Thyroid gland (tissue), 4 donors: ENCODE results near the gene SYNPO2. TPM values are rescaled to one million over a fixed set of nuclear protein-coding genes. Genes with fewer than 3 reads are reported as not detected.
A peak's percentile ranks its signal among the peaks of the same experiment; 100 is the strongest.

ENCODE experiments used
- DNase-seq, 2 donors: peaks; one replicate each; pipeline ENCODE4 v3.0.0-alpha.2; 2019
- H3K27ac ChIP-seq, 3 donors: fragments of 200-600 bp; sonication (generic); 1 replicate in 2 of 3; 2 replicates in 1 of 3; pipeline ENCODE4 v1.5.1; 2016 to 2019; ENCODE audit warnings: mild to moderate bottlenecking in 1 of 3, moderate library complexity in 1 of 3
- H3K27me3 ChIP-seq: fragments of 200-600 bp; sonication (generic); one replicate; pipeline ENCODE4 v1.5.1; 2019
- H3K36me3 ChIP-seq, 2 donors: fragments of 200-600 bp; sonication (generic); one replicate each; pipeline ENCODE4 v1.5.1; 2016 to 2019
- H3K4me1 ChIP-seq, 2 donors: fragments of 200-600 bp; sonication (generic); one replicate each; pipeline ENCODE4 v1.5.1; 2017 to 2019
- H3K4me3 ChIP-seq, 3 donors: fragments of 200-600 bp; sonication (generic); replicated peaks in 1 of 3; 1 replicate in 2 of 3; 2 replicates in 1 of 3; pipeline ENCODE4 v1.5.1; 2016; ENCODE audit warnings: mild to moderate bottlenecking in 1 of 3
- H3K9me3 ChIP-seq: fragments of 200-600 bp; sonication (generic); one replicate; pipeline ENCODE4 v1.5.1; 2017
- CTCF ChIP-seq, 6 experiments: fragments of 200-600 bp in 3 of 6; fragments of 450-650 bp in 3 of 6; sonication (generic) in 3 of 6; IDR thresholded peaks; one replicate each; pipeline ENCODE4 v1.5.1; 2016 to 2019; ENCODE audit warnings: antibody characterized with exemption in 6 of 6, mild to moderate bottlenecking in 2 of 6, inconsistent platforms in 1 of 6, moderate library complexity in 1 of 6
- POLR2A ChIP-seq, 2 donors: fragments of 450-650 bp; IDR thresholded peaks; one replicate each; pipeline ENCODE4 v1.6.1; 2017; ENCODE audit warnings: antibody characterized with exemption in 2 of 2, mild to moderate bottlenecking in 2 of 2, moderate library complexity in 1 of 2
- WGBS, 2 donors: methylation state at CpG; one replicate each; pipeline ENCODE4 v1.1.5; 2017; 5-methylcytosine and 5-hydroxymethylcytosine counted together
- intact Hi-C: fragments of 100-400 bp; cut with DNase I; formaldehyde crosslinking; loops from one replicate; pipeline ENCODE4 v1.15.1; 2023
- total RNA-seq, 4 donors: library from RNA; depleted of rRNA; stranded (reverse); fragments of >200 nt; gene quantifications; one replicate each; pipeline ENCODE4 v1.2.3, GENCODE V29; 2016

SYNPO2 gene
- total RNA-seq, 4 donors from 2014 or later = 11.4 to 37.8 (median 23.8) TPM

- Histone ChIP-seq H3K4me1 (no peaks in the 10 kb centered on the region), H3K27ac (no peak overlapping the region), H3K9me3 (no peaks in the 10 kb centered on the region), H3K4me3 (no peak overlapping the region), H3K36me3 (no peaks in the 10 kb centered on the region), H3K27me3 (no peaks in the 10 kb centered on the region)
- no peak for DNase-seq
- 75 to 77% methylated on average over 3 of the region's 3 CpGs for WGBS, 2 donors
- intact Hi-C loops = no loop called here
- TF ChIP-seq POLR2A (IDR thresholded peaks at IDR 0.05) (no peak), CTCF (IDR thresholded peaks at IDR 0.05) (no peak)
Observed at GRCh38 chr4:119068529-119068962, 179.9 kb downstream of the SYNPO2 start.

GRCh38 chr4:119070301-119070700 lies 181.6 kb downstream of the SYNPO2 start:
- no peak for TF ChIP-seq CTCF (IDR thresholded peaks at IDR 0.05)
- TF ChIP-seq POLR2A (IDR thresholded peaks at IDR 0.05) = no peak
- WGBS, 2 donors = 47 to 58% methylated on average over 4 of the region's 4 CpGs

GRCh38 chr4:119080721-119081541 lies 192.3 kb downstream of the SYNPO2 start:
- Histone ChIP-seq H3K36me3 (no peaks in the 10 kb centered on the region), H3K4me1 (no peaks in the 10 kb centered on the region), H3K27me3 (no peaks in the 10 kb centered on the region), H3K9me3 (no peaks in the 10 kb centered on the region), H3K27ac (no peak overlapping the region), H3K4me3 (no peak overlapping the region)
- intact Hi-C loops = no loop called here
- DNase-seq = no peak
- TF ChIP-seq CTCF (IDR thresholded peaks at IDR 0.05) (no peak), POLR2A (IDR thresholded peaks at IDR 0.05) (no peak)
- WGBS, 2 donors = 76 to 78% methylated on average over 2 of the region's 2 CpGs

More at GRCh38 chr4:119070301-119070700, 181.6 kb downstream of the SYNPO2 start:
- H3K36me3 ChIP-seq = no peaks in the 10 kb centered on the region
- no peaks in the 10 kb centered on the region for H3K27me3 ChIP-seq
- H3K4me3 ChIP-seq = no peak overlapping the region
- H3K4me1 ChIP-seq = no peaks in the 10 kb centered on the region
- H3K27ac ChIP-seq = no peak overlapping the region
- intact Hi-C loops = no loop called here
- H3K9me3 ChIP-seq = no peaks in the 10 kb centered on the region
- no peak for DNase-seq

- Histone ChIP-seq H3K27ac (no peak overlapping the region), H3K36me3 (no peaks in the 10 kb centered on the region), H3K9me3 (no peaks in the 10 kb centered on the region), H3K27me3 (no peaks in the 10 kb centered on the region), H3K4me1 (no peaks in the 10 kb centered on the region), H3K4me3 (no peak overlapping the region)
- no peak for DNase-seq
- intact Hi-C loops = no loop called here
- no peak for TF ChIP-seq POLR2A (IDR thresholded peaks at IDR 0.05)
- WGBS, 2 donors = 68 to 74% methylated on average over 1 of the region's 1 CpG
Observed at GRCh38 chr4:119081542-119081859, 192.8 kb downstream of the SYNPO2 start.

- Histone ChIP-seq H3K27me3 (no peaks in the 10 kb centered on the region), H3K4me3 (no peak overlapping the region), H3K36me3 (no peaks in the 10 kb centered on the region), H3K27ac (no peak overlapping the region), H3K9me3 (no peaks in the 10 kb centered on the region), H3K4me1 (no peaks in the 10 kb centered on the region)
- 40 to 59% methylated on average over 3 of the region's 3 CpGs for WGBS, 2 donors
- TF ChIP-seq POLR2A (IDR thresholded peaks at IDR 0.05) = no peak
- TF ChIP-seq CTCF (IDR thresholded peaks at IDR 0.05) = no peak
- intact Hi-C loops = no loop called here
- DNase-seq = peak; percentile 4 to 7
Observed at GRCh38 chr4:119081943-119082342, 193.3 kb downstream of the SYNPO2 start.
